Ectodermal cell (in vitro differentiated cells): ENCODE data around the gene CRYZ.

Experiments used
- H3K27ac ChIP-seq: 2 replicates; pipeline ENCODE4 v1.7.0; 2013; ENCODE audit warnings: mild to moderate bottlenecking, low read depth, low read length; ENCODE audit not compliant: insufficient read depth, poor library complexity, severe bottlenecking
- H3K27me3 ChIP-seq: 2 replicates; pipeline ENCODE4 v1.7.0; 2013; ENCODE audit warnings: mild to moderate bottlenecking, low read length; ENCODE audit not compliant: insufficient read depth, control insufficient read depth, poor library complexity, severe bottlenecking
- H3K36me3 ChIP-seq: one replicate; pipeline ENCODE4 v1.7.0; 2013; ENCODE audit warnings: low read length; ENCODE audit not compliant: control insufficient read depth, insufficient read depth
- H3K4me1 ChIP-seq: one replicate; pipeline ENCODE4 v1.7.0; 2013; ENCODE audit warnings: low read length; ENCODE audit not compliant: control insufficient read depth, insufficient read depth
- H3K4me3 ChIP-seq: 2 replicates; pipeline ENCODE4 v1.7.0; 2013; ENCODE audit warnings: low read depth, low read length, control low read depth; ENCODE audit not compliant: insufficient read depth
- H3K9me3 ChIP-seq: 2 replicates; pipeline ENCODE4 v1.7.0; 2013; ENCODE audit warnings: mild to moderate bottlenecking, low read length, moderate library complexity; ENCODE audit not compliant: control insufficient read depth
- WGBS, 2 experiments: methylation state at CpG; one replicate each; pipeline ENCODE4 v1.1.7; 2013; ENCODE audit warnings: missing lambda C conversion rate in 2 of 2; 5-methylcytosine and 5-hydroxymethylcytosine counted together

The CRYZ gene

DNA sequence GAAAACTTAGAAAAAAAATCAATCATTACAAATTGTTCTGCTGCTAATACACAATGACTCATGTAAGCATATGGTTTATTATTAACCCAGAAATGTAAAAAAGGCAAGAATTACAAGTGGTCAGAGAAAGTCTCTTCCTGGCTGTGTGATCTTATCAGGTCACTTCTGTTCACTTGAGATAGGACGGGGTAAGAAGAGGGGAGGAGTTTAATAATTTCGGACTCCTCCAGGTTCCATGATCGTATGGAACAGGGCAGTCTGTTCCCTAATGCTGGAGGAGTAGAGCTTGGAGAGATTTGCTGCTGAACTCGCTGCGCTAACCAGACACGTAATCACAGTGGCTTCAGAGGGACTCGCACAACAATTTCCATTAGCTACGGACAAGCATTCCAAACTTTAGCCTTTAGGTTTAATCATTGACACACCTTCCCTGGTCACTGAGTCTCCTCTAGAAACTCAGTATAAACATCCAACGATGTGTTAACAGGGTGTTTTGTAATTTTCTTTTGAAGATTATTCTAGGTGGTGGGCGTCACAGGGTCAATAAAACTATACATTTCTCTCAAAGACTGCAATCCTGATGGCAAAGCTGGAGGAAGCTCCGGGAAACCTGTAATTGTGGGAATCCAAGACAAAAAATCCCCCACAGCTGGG, 1.3 kb downstream of the CRYZ start:
- Histone ChIP-seq H3K4me1 (no peaks in the 10 kb centered on the region), H3K9me3 (no peaks in the 10 kb centered on the region), H3K27me3 (no peaks in the 10 kb centered on the region), H3K4me3 (no peak overlapping the region), H3K27ac (peak overlapping the region; percentile 29), H3K36me3 (no peaks in the 10 kb centered on the region)
- WGBS, 2 experiments: 90 to 94% methylated on average over 10 to 11 of the region's 11 CpGs

- WGBS, 2 experiments: 87 to 93% methylated on average over 3 to 6 of the region's 6 CpGs
Measured at GRCh38 chr1:74729741-74730478, 2.9 kb downstream of the CRYZ start.

DNA sequence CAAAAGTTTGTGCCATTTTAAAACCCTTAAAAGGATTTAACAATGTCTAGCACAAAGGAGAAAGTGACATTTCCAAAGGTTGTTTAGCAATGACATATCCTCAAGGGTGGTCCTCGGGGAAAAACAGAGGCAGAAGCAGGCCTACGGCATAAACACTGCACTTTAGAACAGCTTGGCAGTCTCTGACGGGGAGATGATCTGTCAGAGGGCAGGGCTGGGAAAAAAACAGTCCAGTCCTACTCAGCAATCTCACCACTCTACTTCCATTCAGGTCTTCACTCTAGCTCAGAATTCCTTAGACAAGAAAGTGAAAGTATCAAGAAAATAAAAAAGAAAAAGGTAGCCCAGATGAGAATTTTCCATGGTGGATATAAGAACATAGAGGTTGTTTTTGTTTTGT, 4.1 kb downstream of the CRYZ start:
- peaks cover 7% of the 10 kb centered on the region for H3K36me3 ChIP-seq
- no peaks in the 10 kb centered on the region for H3K27me3 ChIP-seq
- 85 to 93% methylated on average over 3 of the region's 3 CpGs for WGBS, 2 experiments
- no peak overlapping the region for H3K27ac ChIP-seq
- no peaks in the 10 kb centered on the region for H3K4me1 ChIP-seq
- H3K4me3 ChIP-seq: no peak overlapping the region
- H3K9me3 ChIP-seq: no peaks in the 10 kb centered on the region

More at GRCh38 chr1:74729741-74730478, 2.9 kb downstream of the CRYZ start:
- Histone ChIP-seq H3K27me3 (no peaks in the 10 kb centered on the region), H3K4me1 (no peaks in the 10 kb centered on the region), H3K36me3 (peaks cover 3% of the 10 kb centered on the region), H3K9me3 (no peaks in the 10 kb centered on the region), H3K27ac (no peak overlapping the region), H3K4me3 (no peak overlapping the region)

- no peaks in the 10 kb centered on the region for H3K9me3 ChIP-seq
- no peaks in the 10 kb centered on the region for H3K27me3 ChIP-seq
- peaks cover 14% of the 10 kb centered on the region for H3K36me3 ChIP-seq
- 85 to 98% methylated on average over 1 of the region's 1 CpG for whole genome bisulfite sequencing, 2 experiments
- H3K4me1 ChIP-seq: no peaks in the 10 kb centered on the region
- H3K27ac ChIP-seq: no peak overlapping the region
- H3K4me3 ChIP-seq: no peak overlapping the region
Measured at GRCh38 chr1:74726063-74726462, 6.8 kb downstream of the CRYZ start.

- H3K4me3 ChIP-seq: no peak overlapping the region
- WGBS, 2 experiments: 92 to 94% methylated on average over 2 of the region's 2 CpGs
- H3K9me3 ChIP-seq: no peaks in the 10 kb centered on the region
- peaks cover 5% of the 10 kb centered on the region for H3K4me1 ChIP-seq
- peaks cover 7% of the 10 kb centered on the region for H3K36me3 ChIP-seq
- no peak overlapping the region for H3K27ac ChIP-seq
- H3K27me3 ChIP-seq: no peaks in the 10 kb centered on the region
Measured at GRCh38 chr1:74717626-74718025, 15.2 kb downstream of the CRYZ start.

- 92 to 98% methylated on average over 1 of the region's 1 CpG for WGBS, 2 experiments
- peaks cover 5% of the 10 kb centered on the region for H3K4me1 ChIP-seq
- no peak overlapping the region for H3K27ac ChIP-seq
- H3K9me3 ChIP-seq: no peaks in the 10 kb centered on the region
- H3K4me3 ChIP-seq: no peak overlapping the region
- no peaks in the 10 kb centered on the region for H3K27me3 ChIP-seq
- H3K36me3 ChIP-seq: peaks cover 5% of the 10 kb centered on the region
Measured at GRCh38 chr1:74716822-74717221, 16.0 kb downstream of the CRYZ start.

- H3K36me3 ChIP-seq: no peaks in the 10 kb centered on the region
- H3K4me3 ChIP-seq: no peak overlapping the region
- H3K27me3 ChIP-seq: no peaks in the 10 kb centered on the region
- H3K4me1 ChIP-seq: peaks cover 5% of the 10 kb centered on the region
- no peaks in the 10 kb centered on the region for H3K9me3 ChIP-seq
- no peak overlapping the region for H3K27ac ChIP-seq
- WGBS, 2 experiments: 73 to 81% methylated on average over 4 to 6 of the region's 6 CpGs
Measured at GRCh38 chr1:74715806-74716205, 17.0 kb downstream of the CRYZ start.

GRCh38 chr1:74715236-74715502, 17.7 kb downstream of the CRYZ start:
- H3K9me3 ChIP-seq: no peaks in the 10 kb centered on the region
- H3K27me3 ChIP-seq: no peaks in the 10 kb centered on the region
- H3K4me3 ChIP-seq: no peak overlapping the region
- no peaks in the 10 kb centered on the region for H3K36me3 ChIP-seq
- peaks cover 5% of the 10 kb centered on the region for H3K4me1 ChIP-seq
- no peak overlapping the region for H3K27ac ChIP-seq
- WGBS, 2 experiments: 92% methylated on average over 1 of the region's 1 CpG

- Histone ChIP-seq H3K36me3 (no peaks in the 10 kb centered on the region), H3K27me3 (no peaks in the 10 kb centered on the region), H3K4me1 (peaks cover 5% of the 10 kb centered on the region), H3K27ac (no peak overlapping the region), H3K4me3 (no peak overlapping the region), H3K9me3 (no peaks in the 10 kb centered on the region)
- 100% methylated on average over 1 of the region's 1 CpG for WGBS, 2 experiments
Measured at GRCh38 chr1:74714429-74715235, 18.2 kb downstream of the CRYZ start.

DNA sequence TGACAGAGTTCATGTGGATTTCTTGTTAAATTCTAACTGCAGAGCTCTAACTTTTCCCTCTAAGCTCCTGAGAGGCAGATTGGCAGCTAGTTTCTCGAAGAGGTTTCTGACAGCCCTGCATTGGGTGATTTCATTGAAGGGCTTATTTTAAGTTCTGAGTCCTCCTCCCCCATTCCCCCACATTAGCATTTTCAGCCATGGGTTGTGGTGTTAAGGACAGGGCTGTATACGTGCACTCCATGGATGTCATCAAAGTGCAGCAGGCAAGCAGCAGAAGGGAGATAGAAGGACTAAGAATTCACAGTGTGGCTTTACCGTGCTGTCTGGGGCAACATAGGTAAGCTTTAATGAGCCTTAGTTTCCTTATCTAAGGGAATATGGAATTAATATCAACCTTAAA, 19.0 kb downstream of the CRYZ start:
- Histone ChIP-seq H3K36me3 (no peaks in the 10 kb centered on the region), H3K27ac (no peak overlapping the region)

More for the DNA sequence above, 19.0 kb downstream of the CRYZ start:
- H3K4me1 ChIP-seq: peaks cover 5% of the 10 kb centered on the region
- 75 to 90% methylated on average over 3 of the region's 3 CpGs for WGBS, 2 experiments
- no peaks in the 10 kb centered on the region for H3K27me3 ChIP-seq
- no peaks in the 10 kb centered on the region for H3K9me3 ChIP-seq
- no peak overlapping the region for H3K4me3 ChIP-seq
